Ishikawa (cell line): ENCODE results near the gene PRM2.

Source experiments
- CEBPB ChIP-seq: IDR thresholded peaks from 2 replicates; pipeline ENCODE4 v1.6.1; 2012
- CREB1 ChIP-seq: IDR thresholded peaks from 2 replicates; pipeline ENCODE4 v1.6.1; 2012; ENCODE audit warnings: low read depth
- EGR1 ChIP-seq: IDR thresholded peaks from 2 replicates; pipeline ENCODE4 v1.6.1; 2012
- EP300 ChIP-seq: IDR thresholded peaks from 2 replicates; pipeline ENCODE4 v1.6.1; 2012; ENCODE audit warnings: borderline replicate concordance
- FOXM1 ChIP-seq: IDR thresholded peaks from 2 replicates; pipeline ENCODE4 v1.6.1; 2012; ENCODE audit warnings: low read depth, borderline replicate concordance
- MAX ChIP-seq: IDR thresholded peaks from 2 replicates; pipeline ENCODE4 v1.6.1; 2012
- NFIC ChIP-seq: IDR thresholded peaks from 2 replicates; pipeline ENCODE4 v1.6.1; 2012
- RAD21 ChIP-seq: IDR thresholded peaks from 2 replicates; pipeline ENCODE4 v1.6.1; 2012; ENCODE audit warnings: low read depth
- REST ChIP-seq: IDR thresholded peaks from 2 replicates; pipeline ENCODE4 v1.6.1; 2012; ENCODE audit warnings: low read depth, mild to moderate bottlenecking
- TAF1 ChIP-seq: IDR thresholded peaks from 2 replicates; pipeline ENCODE4 v1.6.1; 2012; ENCODE audit warnings: low read depth, mild to moderate bottlenecking
- TCF12 ChIP-seq: IDR thresholded peaks from 2 replicates; pipeline ENCODE4 v1.6.1; 2012; ENCODE audit warnings: low read depth
- TEAD4 ChIP-seq: IDR thresholded peaks from 2 replicates; pipeline ENCODE4 v1.6.1; 2012
- USF1 ChIP-seq: IDR thresholded peaks from 2 replicates; pipeline ENCODE4 v1.6.1; 2012
- YY1 ChIP-seq: IDR thresholded peaks from 2 replicates; pipeline ENCODE4 v1.6.1; 2012; ENCODE audit warnings: low read depth
- ZBTB7A ChIP-seq: IDR thresholded peaks from 2 replicates; pipeline ENCODE4 v1.6.1; 2012; ENCODE audit warnings: low read depth

Gene PRM2

GRCh38 chr16:11268921-11269375 is 7.3 kb downstream of the PRM2 start, which contains the start of gene TNP2:
TNP2 (minus strand) TSS chr16:11269325; CDS start chr16:11269262, 63 bp downstream.
- TF ChIP-seq CEBPB: no peak
- TF ChIP-seq CREB1: no peak
- no peak for TF ChIP-seq TAF1
- TF ChIP-seq MAX: no peak
- no peak for TF ChIP-seq FOXM1
- TF ChIP-seq TEAD4: no peak
- no peak for TF ChIP-seq TCF12
- no peak for TF ChIP-seq EP300
- TF ChIP-seq YY1: no peak
- TF ChIP-seq EGR1: no peak
- no peak for TF ChIP-seq REST

- no peak for TF ChIP-seq CEBPB
- TF ChIP-seq TAF1: no peak
- no peak for TF ChIP-seq MAX
- no peak for TF ChIP-seq TEAD4
- no peak for TF ChIP-seq TCF12
- TF ChIP-seq NFIC: no peak
- TF ChIP-seq ZBTB7A: no peak
- no peak for TF ChIP-seq FOXM1
- no peak for TF ChIP-seq EP300
Measured at GRCh38 chr16:11265124-11265523, 11.2 kb downstream of the PRM2 start.

GRCh38 chr16:11264155-11264832 is 12.0 kb downstream of the PRM2 start:
- TF ChIP-seq YY1: no peak
- no peak for TF ChIP-seq ZBTB7A
- TF ChIP-seq RAD21: no peak
- no peak for TF ChIP-seq FOXM1
- no peak for TF ChIP-seq USF1
- no peak for TF ChIP-seq MAX
- TF ChIP-seq TCF12: no peak
- no peak for TF ChIP-seq EP300
- TF ChIP-seq CREB1: no peak
- no peak for TF ChIP-seq NFIC
- TF ChIP-seq REST: no peak
- no peak for TF ChIP-seq CEBPB
- TF ChIP-seq TEAD4: no peak

GRCh38 chr16:11263737-11264136 is 12.5 kb downstream of the PRM2 start:
- TF ChIP-seq ZBTB7A (no peak), YY1 (no peak), EP300 (no peak), NFIC (no peak), FOXM1 (no peak), RAD21 (no peak), REST (no peak), USF1 (no peak), TEAD4 (no peak), CREB1 (no peak), TCF12 (no peak)
